Neural crest cell (in vitro differentiated cells): Measurements from ENCODE around the gene SAMD7. TPM values are rescaled to one million over a fixed set of nuclear protein-coding genes. Genes with fewer than 3 reads are reported as not detected.

Experiments
- DNase-seq: peaks from one replicate; pipeline ENCODE4 v3.0.0; 2021; ENCODE audit warnings: low read depth, mixed read lengths, low spot score
- H3K27ac Mint-ChIP-seq: one replicate; pipeline ENCODE4 v1.8.0; 2021; ENCODE audit warnings: mild to moderate bottlenecking, mixed read lengths; ENCODE audit not compliant: unreplicated experiment
- H3K27me3 Mint-ChIP-seq: 2 replicates; pipeline ENCODE4 v1.8.0; 2021; ENCODE audit warnings: low read depth, mild to moderate bottlenecking, mixed read lengths
- H3K36me3 Mint-ChIP-seq: 2 replicates; pipeline ENCODE4 v1.8.0; 2021; ENCODE audit warnings: low read depth, mild to moderate bottlenecking, mixed read lengths
- H3K4me1 Mint-ChIP-seq: 2 replicates; pipeline ENCODE4 v1.8.0; 2021; ENCODE audit warnings: mixed read lengths
- H3K4me3 Mint-ChIP-seq: one replicate; pipeline ENCODE4 v1.8.0; 2021; ENCODE audit warnings: mild to moderate bottlenecking, mixed read lengths
- H3K9me3 Mint-ChIP-seq: 2 replicates; pipeline ENCODE4 v1.8.0; 2021; ENCODE audit warnings: mixed read lengths
- CTCF ChIP-seq: fragments of 200-600 bp; sonication (generic); conservative IDR thresholded peaks from 2 replicates; pipeline ENCODE4 v1.5.0; 2021; ENCODE audit warnings: antibody characterized with exemption, mild to moderate bottlenecking
- total RNA-seq: library from RNA; stranded (reverse); gene quantifications from 2 replicates; pipeline ENCODE4 v1.2.1, GENCODE V29; 2021

SAMD7 gene
- total RNA-seq, 1 donor from 2014 or later, result not detected

GRCh38 chr3:169966951-169967915 is 55.9 kb downstream of the SAMD7 start:
- Mint-ChIP-seq H3K4me1 (peaks cover 33% of the 10 kb centered on the region), H3K36me3 (peaks cover 8% of the 10 kb centered on the region), H3K27ac (peak overlapping the region; percentile 99), H3K9me3 (no peaks in the 10 kb centered on the region), H3K4me3 (peak overlapping the region; percentile 98), H3K27me3 (peaks cover 11% of the 10 kb centered on the region)
- TF ChIP-seq CTCF, result no peak
- no peak for DNase-seq

GRCh38 chr3:169968224-169968885 is 57.0 kb downstream of the SAMD7 start:
- peaks cover 6% of the 10 kb centered on the region for H3K27me3 Mint-ChIP-seq
- peaks cover 9% of the 10 kb centered on the region for H3K36me3 Mint-ChIP-seq
- DNase-seq, result no peak
- peaks cover 33% of the 10 kb centered on the region for H3K4me1 Mint-ChIP-seq
- no peak for TF ChIP-seq CTCF
- H3K4me3 Mint-ChIP-seq, result peak overlapping the region; percentile 98
- H3K9me3 Mint-ChIP-seq, result no peaks in the 10 kb centered on the region
- no peak overlapping the region for H3K27ac Mint-ChIP-seq

- Mint-ChIP-seq H3K4me1 (peaks cover 37% of the 10 kb centered on the region), H3K27ac (no peak overlapping the region), H3K4me3 (peak overlapping the region; percentile 34), H3K9me3 (no peaks in the 10 kb centered on the region), H3K27me3 (peaks cover 3% of the 10 kb centered on the region), H3K36me3 (peaks cover 9% of the 10 kb centered on the region)
- TF ChIP-seq CTCF, result no peak
- no peak for DNase-seq
Measured at GRCh38 chr3:169969174-169970095, 58.1 kb downstream of the SAMD7 start.

- Mint-ChIP-seq H3K27ac (no peak overlapping the region), H3K4me1 (peaks cover 41% of the 10 kb centered on the region), H3K4me3 (no peak overlapping the region)
Measured at GRCh38 chr3:169970847-169971246, 59.5 kb downstream of the SAMD7 start.

More at GRCh38 chr3:169970847-169971246, 59.5 kb downstream of the SAMD7 start:
- TF ChIP-seq CTCF, result no peak
- H3K9me3 Mint-ChIP-seq, result no peaks in the 10 kb centered on the region
- no peaks in the 10 kb centered on the region for H3K27me3 Mint-ChIP-seq
- peaks cover 7% of the 10 kb centered on the region for H3K36me3 Mint-ChIP-seq
- DNase-seq, result no peak
